Measurements from ENCODE around the gene TBXA2R. TPM values are rescaled to one million over a fixed set of nuclear protein-coding genes. Genes with fewer than 3 reads are reported as not detected.

Gene TBXA2R
- total and polyA plus RNA-seq, 2 of the 8 experiments (the other 6 are each of a cell fraction or from before 2014, with no cell fraction given), result 0.39 to 0.50 TPM

- no peak for DNase-seq (ENCODE audit: low read depth in 1 of 2, low spot score in 2 of 2)
These were observed 26.3 kb downstream of the TBXA2R start for GRCh38 chr19:3580156-3580934.

More at GRCh38 chr19:3580156-3580934, 26.3 kb downstream of the TBXA2R start:
- Histone ChIP-seq H3K79me1 (ENCODE audit: low read depth, low read length) (no peaks in the 10 kb centered on the region), H2BK12ac (ENCODE audit: low read depth, low read length) (no peak overlapping the region), H3K14ac (ENCODE audit: insufficient read length) (no peak overlapping the region), H2BK120ac (replicated peaks; ENCODE audit: low read depth, low read length) (no peak overlapping the region), H4K5ac (ENCODE audit: insufficient read length, low read depth, low read length) (no peak overlapping the region), H3K4me3 (ENCODE audit: extremely low read depth in 1 of 4, insufficient read depth in 2 of 4, low read depth in 3 of 4, low read length in 4 of 4) (no peak overlapping the region), H4K91ac (replicated peaks; ENCODE audit: insufficient read length, low read length) (no peak overlapping the region), H3K23ac (ENCODE audit: insufficient read length) (no peak overlapping the region), H2BK5ac (ENCODE audit: low read depth, low read length) (no peak overlapping the region), H3K4me2 (ENCODE audit: insufficient read depth in 1 of 2, low read depth in 2 of 2, low read length in 2 of 2) (no peak overlapping the region), H3K36me3 (ENCODE audit: control insufficient read depth in 2 of 4, insufficient read depth in 4 of 4, low read length in 3 of 4) (no peaks in the 10 kb centered on the region), H3K9me3 (ENCODE audit: insufficient read depth in 2 of 2, low read depth in 1 of 2, low read length in 1 of 2) (no peaks in the 10 kb centered on the region), H3K4me1 (replicated peaks in 1 of 4; ENCODE audit: control insufficient read depth in 3 of 4, insufficient read depth in 4 of 4, low read length in 3 of 4) (peaks cover 0 to 13% (median 8%) of the 10 kb centered on the region in 4 experiments; a peak in 5 of 7 replicates), H3K23me2 (ENCODE audit: low read depth, low read length) (peaks cover 12% of the 10 kb centered on the region; the same call in 1 of the 2 replicates), H3K18ac (ENCODE audit: extremely low read depth, low read length) (no peak overlapping the region), H3K79me2 (ENCODE audit: control insufficient read depth in 1 of 2, insufficient read depth in 2 of 2, low read length in 2 of 2) (no peaks in the 10 kb centered on the region), H3K9ac (replicated peaks in 1 of 4; ENCODE audit: extremely low read depth in 1 of 4, low read depth in 3 of 4, low read length in 3 of 4) (no peak overlapping the region; a peak in 2 of 7 replicates), H2BK20ac (ENCODE audit: low read length) (no peak overlapping the region), H2AFZ (ENCODE audit: low read length) (no peak overlapping the region), H3K56ac (replicated peaks; ENCODE audit: insufficient read length, low read depth, low read length) (no peak overlapping the region), H3K27ac (ENCODE audit: low read depth, low read length) (no peak overlapping the region), H2AK5ac (ENCODE audit: low read depth, low read length) (no peak overlapping the region), H3K27me3 (replicated peaks in 1 of 4; ENCODE audit: control insufficient read depth in 3 of 4, extremely low read depth in 1 of 4, insufficient read depth in 3 of 4, low read length in 3 of 4) (peaks cover 4 to 9% (median 4%) of the 10 kb centered on the region in 4 experiments; a peak in 6 of 7 replicates), H3K4ac (replicated peaks; ENCODE audit: insufficient read length, low read depth, low read length) (no peak overlapping the region), H4K20me1 (replicated peaks in 1 of 2; ENCODE audit: control insufficient read depth in 1 of 2, insufficient read depth in 2 of 2, low read length in 2 of 2) (peaks cover 0 to 4% of the 10 kb centered on the region in 2 experiments), H4K8ac (ENCODE audit: extremely low read depth, insufficient read depth, low read length) (no peak overlapping the region), H2BK15ac (ENCODE audit: low read length) (no peak overlapping the region)
- POLR2A ChIA-PET (ENCODE audit: partially characterized antibody), result interaction anchor here (0.7 kb wide), 1 partner anchor 38 kb away, joined by 3 read pairs; no protein-coding TSS in a partner anchor
- FAIRE-seq, result no peak
- CTCF ChIA-PET (ENCODE audit: partially characterized antibody), result interaction anchor here (0.6 to 2.9 kb wide), 6 partner anchors 10 to 1744 kb away, joined by 3 to 13 read pairs (median 4); partner anchors contain the start of gene PLIN5
- TF ChIP-seq JUN (IDR thresholded peaks at IDR 0.05; ENCODE audit: low read depth, low read length) (no peak), BACH1 (IDR thresholded peaks at IDR 0.05; ENCODE audit: low read length) (no peak), CEBPB (IDR thresholded peaks at IDR 0.05; ENCODE audit: low read depth, low read length) (no peak), SRF (IDR thresholded peaks at IDR 0.05; ENCODE audit: low read depth, low read length) (no peak), CTBP2 (IDR thresholded peaks at IDR 0.05; ENCODE audit: borderline replicate concordance, insufficient read depth, insufficient read length, low read length) (no peak), POLR2A (IDR thresholded peaks at IDR 0.05; ENCODE audit: control extremely low read depth in 1 of 2, low read depth in 2 of 2, low read length in 2 of 2) (no peak)
- 76% methylated on average over 11 of the region's 11 CpGs; no CpG with 5 or more reads in 1 of the 2 experiments for WGBS, 2 experiments (ENCODE audit: extremely low coverage in 1 of 2, insufficient coverage in 1 of 2, insufficient read length in 1 of 2, insufficient replicate concordance in 2 of 2, low coverage in 1 of 2, low lambda C conversion rate in 2 of 2, missing lambda C conversion rate in 1 of 2)
